Right lobe of liver (tissue), 4 donors: Measurements from ENCODE around the gene CNDP1.

ENCODE experiments used
- CTCF ChIP-seq, 4 donors: fragments of 200-600 bp in 3 of 4; fragments of 450-650 bp in 1 of 4; IDR thresholded peaks; one replicate each; pipeline versions ENCODE4 v1.5.1 to v1.8.0; 2016 to 2022; ENCODE audit warnings: antibody characterized with exemption in 4 of 4, mild to moderate bottlenecking in 2 of 4
- POLR2A ChIP-seq: fragments of 450-650 bp; IDR thresholded peaks from one replicate; pipeline ENCODE4 v1.6.1; 2017; ENCODE audit warnings: antibody characterized with exemption, mild to moderate bottlenecking
- donor health status: DM: no; HTN: no; CAD: no.
- donor health status: DM: no; HTN: no; CAD: no.
- donor health status: DM: no; HTN: yes; CAD: no.

- TF ChIP-seq POLR2A (no peak), CTCF (IDR thresholded peaks at IDR 0.05) (no peak)
Observed at GRCh38 chr18:74505776-74506175, 28.5 kb upstream of the CNDP1 start.
